ENCODE data around the gene UBE2D3. TPM values are rescaled to one million over a fixed set of nuclear protein-coding genes. Genes with fewer than 3 reads are reported as not detected.

Gene UBE2D3
- total RNA-seq, 4 donors from 2014 or later = 154 to 316 (median 267) TPM

DNA sequence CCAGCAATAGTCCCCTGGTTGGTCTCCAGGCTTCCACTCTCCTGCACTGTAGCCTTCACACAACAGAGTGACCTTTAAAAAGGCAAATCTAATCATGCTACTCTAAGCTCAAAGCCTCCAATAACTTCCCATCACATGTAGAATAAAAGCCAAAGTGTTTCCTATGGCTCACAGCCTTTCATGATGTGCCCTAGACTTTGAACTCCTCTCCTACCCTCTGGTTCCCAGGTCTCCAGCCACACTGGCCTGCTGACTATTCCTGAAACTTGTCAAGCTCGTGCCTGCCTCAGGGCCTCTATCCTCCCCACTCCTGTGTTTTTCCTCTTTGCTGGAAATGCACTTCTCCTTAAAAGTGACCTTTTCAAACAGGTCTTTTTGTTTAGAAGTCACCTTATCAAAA is 69.7 kb downstream of the UBE2D3 start:
- H3K27ac ChIP-seq = no peak overlapping the region
- no peaks in the 10 kb centered on the region for H3K9me3 ChIP-seq
- no peaks in the 10 kb centered on the region for H3K36me3 ChIP-seq
- no peak for DNase-seq
- WGBS, 2 donors (ENCODE audit: low coverage in 1 of 2) = 58 to 63% methylated on average over 1 of the region's 1 CpG
- in situ Hi-C loops (cut with MboI; ENCODE audit: low pct_ligation_motif_present in 1 of 4, low pct_unique_long_range_greater_than_20kb in 1 of 4, low sequenced_read_pairs in 3 of 4) = no loop called here
- peaks cover 0 to 11% (median 6%) of the 10 kb centered on the region in 4 donors for H3K4me1 ChIP-seq
- no peak for TF ChIP-seq POLR2A (IDR thresholded peaks at IDR 0.05)
- TF ChIP-seq, protein P1, sequence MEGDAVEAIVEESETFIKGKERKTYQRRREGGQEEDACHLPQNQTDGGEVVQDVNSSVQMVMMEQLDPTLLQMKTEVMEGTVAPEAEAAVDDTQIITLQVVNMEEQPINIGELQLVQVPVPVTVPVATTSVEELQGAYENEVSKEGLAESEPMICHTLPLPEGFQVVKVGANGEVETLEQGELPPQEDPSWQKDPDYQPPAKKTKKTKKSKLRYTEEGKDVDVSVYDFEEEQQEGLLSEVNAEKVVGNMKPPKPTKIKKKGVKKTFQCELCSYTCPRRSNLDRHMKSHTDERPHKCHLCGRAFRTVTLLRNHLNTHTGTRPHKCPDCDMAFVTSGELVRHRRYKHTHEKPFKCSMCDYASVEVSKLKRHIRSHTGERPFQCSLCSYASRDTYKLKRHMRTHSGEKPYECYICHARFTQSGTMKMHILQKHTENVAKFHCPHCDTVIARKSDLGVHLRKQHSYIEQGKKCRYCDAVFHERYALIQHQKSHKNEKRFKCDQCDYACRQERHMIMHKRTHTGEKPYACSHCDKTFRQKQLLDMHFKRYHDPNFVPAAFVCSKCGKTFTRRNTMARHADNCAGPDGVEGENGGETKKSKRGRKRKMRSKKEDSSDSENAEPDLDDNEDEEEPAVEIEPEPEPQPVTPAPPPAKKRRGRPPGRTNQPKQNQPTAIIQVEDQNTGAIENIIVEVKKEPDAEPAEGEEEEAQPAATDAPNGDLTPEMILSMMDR (IDR thresholded peaks at IDR 0.05) = no peak
- no peak for TF ChIP-seq EP300 (IDR thresholded peaks at IDR 0.05; ENCODE audit: low read depth)
- no peak for TF ChIP-seq POLR2AphosphoS5 (IDR thresholded peaks at IDR 0.05)
- H3K4me3 ChIP-seq = no peak overlapping the region
- H3K27me3 ChIP-seq = no peaks in the 10 kb centered on the region
- intact Hi-C loops (cut with DNase I; ENCODE audit: low total_unique reads) = no loop called here

DNA sequence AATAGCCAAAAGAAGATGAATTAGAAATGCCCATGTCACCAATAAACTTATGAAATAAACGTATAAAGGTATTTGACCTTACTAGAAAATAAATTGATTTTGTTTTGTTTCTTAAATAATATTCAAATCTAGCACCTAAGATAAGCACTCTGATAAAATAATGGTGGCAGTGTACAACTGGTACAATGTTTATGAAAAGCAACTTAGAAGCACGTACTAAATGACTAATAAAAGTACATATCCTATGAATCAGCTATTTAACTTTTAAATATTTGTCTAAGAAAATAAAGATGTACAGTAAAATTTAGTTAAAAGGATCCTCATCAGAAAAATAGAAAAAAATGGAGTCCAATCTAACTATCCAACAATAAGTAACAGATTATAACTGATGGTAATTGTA is 73.3 kb downstream of the UBE2D3 start:
- Histone ChIP-seq H3K27me3 (no peaks in the 10 kb centered on the region), H3K27ac (no peak overlapping the region), H3K9me3 (no peaks in the 10 kb centered on the region), H3K4me1 (no peaks in the 10 kb centered on the region), H3K4me3 (no peak overlapping the region), H3K36me3 (no peaks in the 10 kb centered on the region)
- in situ Hi-C loops (cut with MboI; ENCODE audit: low pct_ligation_motif_present in 1 of 4, low pct_unique_long_range_greater_than_20kb in 1 of 4, low sequenced_read_pairs in 3 of 4) = no loop called here
- intact Hi-C loops (cut with DNase I; ENCODE audit: low total_unique reads) = no loop called here
- no peak for DNase-seq
- WGBS, 2 donors (ENCODE audit: low coverage in 1 of 2) = 75 to 95% methylated on average over 2 of the region's 2 CpGs
- no peak for TF ChIP-seq POLR2AphosphoS5 (IDR thresholded peaks at IDR 0.05)
- TF ChIP-seq POLR2A (IDR thresholded peaks at IDR 0.05) = no peak

DNA sequence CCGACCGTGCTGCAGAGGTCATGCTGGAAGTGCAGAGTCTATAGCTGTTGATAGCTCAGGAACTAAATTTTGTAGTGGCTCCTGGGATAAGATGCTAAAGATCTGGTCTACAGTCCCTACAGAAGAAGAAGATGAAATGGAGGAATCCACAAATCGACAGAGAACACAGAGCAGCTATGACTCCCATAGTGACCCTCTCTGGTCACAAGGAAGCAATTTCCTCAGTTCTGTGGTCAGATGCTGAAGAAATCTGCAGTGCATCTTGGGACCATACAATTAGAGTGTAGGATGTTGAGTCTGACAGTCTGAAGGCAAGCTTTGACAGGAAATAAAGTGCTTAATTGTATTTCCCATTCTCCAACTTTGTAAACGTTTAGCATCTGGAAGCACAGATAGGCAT is 75.4 kb downstream of the UBE2D3 start:
- Histone ChIP-seq H3K36me3 (no peaks in the 10 kb centered on the region), H3K9me3 (no peaks in the 10 kb centered on the region), H3K27me3 (no peaks in the 10 kb centered on the region), H3K27ac (no peak overlapping the region), H3K4me1 (no peaks in the 10 kb centered on the region), H3K4me3 (no peak overlapping the region)
- in situ Hi-C loops (cut with MboI; ENCODE audit: low pct_ligation_motif_present in 1 of 4, low pct_unique_long_range_greater_than_20kb in 1 of 4, low sequenced_read_pairs in 3 of 4) (no loop called here), intact Hi-C loops (cut with DNase I; ENCODE audit: low total_unique reads) (no loop called here)
- WGBS, 2 donors (ENCODE audit: low coverage in 1 of 2) = 87 to 89% methylated on average over 3 to 4 of the region's 4 CpGs
- no peak for TF ChIP-seq POLR2AphosphoS5 (IDR thresholded peaks at IDR 0.05)
- no peak for TF ChIP-seq EP300 (IDR thresholded peaks at IDR 0.05; ENCODE audit: low read depth)
- TF ChIP-seq POLR2A (IDR thresholded peaks at IDR 0.05) = no peak
- DNase-seq = no peak

Small RNA genes lying within 50 kb of the gene (small RNA-seq; reads per million reads assigned to genes)
- 0 reads per million in 4 donors for gene RNU7-151P

Other genes with a start within 250 kb of the UBE2D3 start
- gene MANBA, start 66.6 kb downstream of the UBE2D3 start, total RNA-seq = 100 to 1,000 TPM in 1 of 4 donors, 10 to 100 TPM in 2, 1 to 10 TPM in 1; 7.5 to 110 (median 27.9) TPM
- 10 to 100 TPM in 2 of 4 donors, 1 to 10 TPM in 2; 1.2 to 13.9 (median 10.8) TPM for gene CISD2, start 41.4 kb upstream of the UBE2D3 start, total RNA-seq
- gene SLC9B1, start 192.2 kb upstream of the UBE2D3 start, total RNA-seq = under 1 TPM in 2 of 4 donors, not detected in 2; 0.41 to 0.79 TPM
- gene SLC9B2, start 249.2 kb upstream of the UBE2D3 start, total RNA-seq = 10 to 100 TPM in 2 of 4 donors, 1 to 10 TPM in 1, under 1 TPM in 1; 0.96 to 20.6 (median 7.1) TPM